ENCODE data around the gene CCNY.
"Not testable (repeated sequence)": the region's sequence is repeated elsewhere in the genome, so short reads cannot be mapped to it uniquely, and the experiment has no call there.

The CCNY gene

GRCh38 chr10:35336084-35336831, at the start of gene CCNY:
CCNY (plus strand) TSS chr10:35336509; CDS start chr10:35337054, 545 bp downstream.
- DNase-seq (ENCODE audit: low spot score): peak; percentile 42

- no peak for DNase-seq (ENCODE audit: low spot score)
Observed at GRCh38 chr10:35289198-35289597, 47.1 kb upstream of the CCNY start.

DNA sequence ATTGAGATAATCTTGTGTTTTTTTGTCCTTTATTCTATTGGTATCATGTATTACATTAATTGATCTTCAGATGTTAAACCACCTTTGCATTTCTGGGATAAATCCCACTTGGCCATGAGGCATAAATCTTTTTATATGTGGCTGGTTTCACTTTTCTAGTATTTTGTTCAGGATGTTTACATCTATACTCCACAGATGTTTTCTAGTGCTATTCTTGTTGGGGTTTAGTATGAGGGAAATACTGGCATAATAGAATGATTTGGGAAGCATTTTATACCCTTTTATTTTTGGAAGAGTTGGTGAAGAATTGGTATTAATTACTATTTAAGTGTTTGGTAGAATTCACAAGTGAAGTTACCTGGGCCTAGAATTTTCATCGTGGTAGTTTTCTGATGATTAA, 41.8 kb upstream of the CCNY start:
- no peak for DNase-seq (ENCODE audit: low spot score)

DNA sequence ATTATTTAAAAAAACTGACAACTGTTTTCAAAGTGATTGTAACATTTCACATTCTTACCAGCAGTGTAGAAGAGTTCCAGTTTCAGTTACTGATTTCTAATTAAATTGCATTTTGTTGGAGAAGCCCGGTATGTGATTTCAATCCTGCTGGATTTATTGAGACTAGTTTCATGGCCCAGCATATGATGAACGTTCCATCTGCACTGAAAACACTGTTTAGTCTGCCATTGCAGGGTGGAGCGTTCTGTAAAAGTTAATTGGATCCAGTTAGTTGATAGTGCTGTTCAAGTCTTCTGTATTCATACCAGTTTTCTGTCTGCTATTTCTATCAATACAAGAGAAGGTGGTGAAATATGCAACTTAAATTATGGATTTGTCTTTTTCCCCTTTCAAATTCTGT, 37.3 kb upstream of the CCNY start:
- DNase-seq (ENCODE audit: low spot score): peak; percentile 3

- peak; percentile 81 for DNase-seq (ENCODE audit: low spot score)
Observed at GRCh38 chr10:35300063-35300699, 36.1 kb upstream of the CCNY start.

GRCh38 chr10:35304649-35305048, 31.7 kb upstream of the CCNY start:
- no peak for DNase-seq (ENCODE audit: low spot score)

GRCh38 chr10:35306852-35307251, 29.5 kb upstream of the CCNY start:
- DNase-seq (ENCODE audit: low spot score): no peak

DNA sequence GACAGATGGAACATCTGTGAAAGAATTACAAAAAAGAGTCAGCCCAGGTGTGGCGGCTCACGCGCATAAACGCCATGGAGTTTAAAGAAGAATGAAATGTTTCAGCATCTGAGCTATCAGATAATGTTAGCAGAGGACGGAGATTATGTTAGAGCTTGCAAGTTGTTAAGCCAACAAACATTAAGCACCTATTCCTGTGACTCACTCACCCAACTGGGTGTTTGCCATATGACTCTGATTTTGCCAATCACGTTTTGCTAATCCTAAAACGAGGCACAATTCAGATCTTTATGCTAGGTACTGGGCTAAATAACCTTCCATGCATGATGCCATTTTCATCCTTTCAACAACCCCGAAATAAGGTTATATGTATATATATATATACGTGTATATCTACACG, 29.0 kb upstream of the CCNY start:
- DNase-seq (ENCODE audit: low spot score): no peak

GRCh38 chr10:35308809-35309208, 27.5 kb upstream of the CCNY start:
- no peak for DNase-seq (ENCODE audit: low spot score)

- not testable (repeated sequence) for DNase-seq (ENCODE audit: low spot score)
Observed at GRCh38 chr10:35314142-35314541, 22.2 kb upstream of the CCNY start.

DNA sequence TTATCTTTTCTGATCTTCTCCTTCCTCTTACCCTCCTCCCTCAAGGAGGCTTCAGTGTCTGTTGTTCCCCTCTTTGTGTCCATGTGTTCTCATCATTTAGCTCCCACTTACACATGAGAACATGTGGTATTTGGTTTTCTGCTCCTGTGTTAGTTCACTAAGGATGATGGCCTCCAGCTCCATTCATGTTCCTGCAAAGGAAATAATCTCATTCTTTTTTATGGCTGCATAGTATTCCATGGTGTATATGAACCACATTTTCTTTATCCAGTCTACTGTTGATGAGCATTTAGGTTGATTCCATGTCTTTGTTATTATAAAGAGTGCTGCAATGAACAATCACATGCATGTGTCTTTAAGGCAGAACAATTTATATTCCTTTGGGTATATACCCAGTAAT, 21.1 kb upstream of the CCNY start:
- not testable (repeated sequence) for DNase-seq (ENCODE audit: low spot score)

DNA sequence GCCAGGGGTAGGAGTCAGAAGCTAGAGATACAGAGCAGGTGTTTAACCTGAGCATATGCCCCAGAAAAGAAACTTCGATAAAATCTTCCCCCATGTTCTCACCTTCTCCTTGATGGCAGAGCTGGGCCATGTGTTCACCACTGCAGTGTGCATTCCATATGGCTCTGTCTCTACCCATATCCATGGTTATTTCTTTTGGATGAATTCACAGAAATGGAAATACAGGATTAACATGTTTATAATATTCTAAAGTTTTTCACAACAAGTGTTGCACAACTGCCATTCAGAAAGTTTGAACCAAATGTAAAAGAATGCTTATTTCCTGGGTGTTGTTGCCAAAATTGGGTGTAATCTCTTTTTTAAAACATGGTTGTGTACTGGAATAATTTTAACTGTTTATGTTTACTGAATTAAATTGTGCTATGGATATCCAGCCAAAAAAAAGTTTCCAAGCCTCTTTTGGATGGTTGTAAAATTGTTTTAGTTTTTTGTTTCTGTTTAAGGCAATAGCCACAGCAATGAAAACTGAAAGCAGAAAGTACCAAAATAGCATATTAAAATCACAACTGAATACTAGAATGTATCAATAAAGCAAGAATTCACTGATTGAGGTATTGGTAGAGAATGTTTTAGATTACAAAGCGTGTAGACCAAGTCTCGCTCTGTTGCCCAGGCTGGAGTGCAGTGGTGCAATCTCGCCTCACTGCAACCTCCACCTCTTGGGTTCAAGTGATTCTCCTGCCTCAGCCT, 19.9 kb upstream of the CCNY start:
- DNase-seq (ENCODE audit: low spot score): no peak

GRCh38 chr10:35318551-35318950, 17.8 kb upstream of the CCNY start:
- DNase-seq (ENCODE audit: low spot score): no peak

DNA sequence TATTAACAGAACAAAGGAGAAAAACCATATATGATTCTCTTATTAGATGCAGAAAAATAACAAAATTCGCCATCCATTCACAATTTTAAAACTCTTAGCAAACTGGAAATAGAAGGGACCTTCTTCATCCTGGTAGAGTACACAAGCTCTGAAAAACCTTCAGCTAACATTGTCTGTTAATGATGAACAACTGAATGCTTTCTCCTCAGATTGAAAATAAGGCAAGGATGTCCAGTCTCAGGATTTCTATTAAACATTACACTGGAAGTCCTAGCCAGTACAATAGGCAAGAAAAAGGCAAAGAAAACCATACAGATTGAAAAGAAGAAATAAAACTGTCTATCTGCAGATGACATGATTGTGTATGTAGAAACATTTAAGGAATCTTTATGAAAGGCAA, 16.0 kb upstream of the CCNY start:
- no peak for DNase-seq (ENCODE audit: low spot score)

DNA sequence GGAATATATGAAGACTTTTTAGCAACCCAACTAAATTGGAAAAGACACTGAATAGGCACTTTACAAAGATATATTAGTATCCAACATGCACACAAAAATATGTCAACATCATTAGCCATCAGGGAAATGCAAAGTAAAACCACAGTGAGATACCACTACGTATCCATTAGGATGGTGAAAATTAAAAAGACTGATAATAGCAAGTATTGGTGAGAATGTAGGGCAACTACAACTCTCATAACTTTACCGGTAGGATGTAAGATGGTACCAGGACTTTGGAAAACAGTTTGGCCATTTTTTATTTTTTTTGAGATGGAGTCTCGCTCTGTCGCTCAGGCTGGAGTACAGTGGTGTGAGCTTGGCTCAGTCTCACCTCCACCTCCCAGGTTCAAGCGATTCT, 13.7 kb upstream of the CCNY start:
- no peak for DNase-seq (ENCODE audit: low spot score)

DNA sequence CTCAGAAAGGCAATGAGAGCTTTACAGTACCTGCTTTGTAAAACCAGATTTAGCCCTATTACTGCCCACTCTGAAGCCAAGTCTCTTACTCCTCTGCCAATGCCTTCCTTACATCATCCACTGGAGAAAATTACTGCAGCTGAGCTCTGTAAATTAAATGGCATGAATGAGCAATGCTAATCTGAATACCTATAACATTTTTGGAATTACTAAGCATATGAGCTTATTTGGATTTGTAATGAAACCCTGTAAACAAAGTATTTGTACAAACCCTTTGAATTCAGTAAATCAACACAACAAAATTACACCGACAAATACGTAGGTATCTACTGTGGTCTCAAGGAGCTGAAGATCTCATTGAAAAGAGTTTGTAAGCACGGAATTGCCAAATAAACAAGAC, 12.1 kb upstream of the CCNY start:
- no peak for DNase-seq (ENCODE audit: low spot score)

GRCh38 chr10:35326466-35327235, 9.7 kb upstream of the CCNY start:
- no peak for DNase-seq (ENCODE audit: low spot score)

GRCh38 chr10:35327790-35328403, 8.4 kb upstream of the CCNY start:
- no peak for DNase-seq (ENCODE audit: low spot score)

DNA sequence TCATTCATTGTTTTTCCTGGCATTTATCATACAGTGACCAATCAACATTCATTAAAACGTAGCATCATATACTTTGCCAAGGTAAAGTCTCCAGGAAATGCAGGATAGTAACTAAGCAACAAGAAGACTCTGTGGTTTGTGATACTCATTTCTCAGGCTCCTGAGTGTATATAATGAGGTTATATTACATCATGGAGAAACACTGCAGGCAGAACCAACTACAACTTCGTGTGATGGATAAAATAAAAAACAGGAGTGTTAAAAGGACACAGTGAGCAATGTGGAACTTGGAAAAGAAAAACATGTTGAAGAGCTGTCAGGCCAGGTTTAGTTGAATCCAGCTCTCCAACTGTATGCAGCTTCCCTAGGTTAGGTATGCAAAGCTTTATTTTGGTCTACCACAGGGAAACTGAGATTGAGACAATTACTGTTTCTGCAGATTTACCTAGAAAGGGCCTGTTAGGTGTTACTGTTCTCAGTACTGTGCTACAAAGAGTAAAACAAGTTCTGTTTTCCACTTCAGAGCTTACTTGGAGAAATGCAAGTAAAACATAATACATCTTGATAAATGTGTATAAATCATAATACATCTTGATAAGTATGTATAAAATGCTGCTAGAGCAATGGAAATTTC, 7.8 kb upstream of the CCNY start:
- no peak for DNase-seq (ENCODE audit: low spot score)

- no peak for DNase-seq (ENCODE audit: low spot score)
Observed at GRCh38 chr10:35329520-35329919, 6.8 kb upstream of the CCNY start.

DNA sequence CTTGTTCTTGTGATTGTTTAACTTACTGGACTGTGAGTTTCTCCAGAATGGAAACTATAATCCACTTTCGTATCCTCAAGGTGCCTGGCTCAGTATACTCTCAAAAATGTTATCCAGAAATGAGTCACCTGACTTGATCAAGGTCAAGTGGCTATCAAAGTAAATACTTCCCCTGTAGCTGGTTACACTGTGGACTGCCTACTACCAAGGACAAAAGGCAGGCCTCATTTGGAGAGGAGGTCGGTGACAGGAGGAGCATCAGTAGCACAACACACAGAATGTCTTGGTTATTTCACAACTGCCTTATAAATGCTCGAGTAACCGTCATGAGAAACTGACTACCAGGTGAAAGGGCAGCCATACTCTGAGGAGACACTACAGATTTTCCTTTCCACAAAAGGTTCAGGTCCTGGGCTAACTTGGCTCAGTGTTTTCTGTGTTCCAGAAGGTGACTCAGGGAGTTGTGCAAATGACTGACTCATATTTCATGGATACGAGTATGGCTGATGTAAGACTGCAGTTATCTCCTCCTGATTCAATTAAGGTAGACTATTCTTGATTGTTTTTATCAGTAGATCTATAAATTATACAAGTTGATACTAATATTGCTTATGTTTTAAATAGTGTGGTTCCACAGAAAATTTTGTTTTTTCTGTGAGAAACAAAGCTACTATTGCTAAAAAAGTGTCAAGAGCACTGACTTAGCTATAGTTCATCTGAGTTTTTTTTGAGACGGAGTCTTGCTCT, 4.2 kb upstream of the CCNY start:
- no peak for DNase-seq (ENCODE audit: low spot score)

Data from pons (tissue), 1 donor.